ENCODE measurements around the gene C16orf54.
A peak's percentile ranks its signal among the peaks of the same experiment; 100 is the strongest.
"Not testable (repeated sequence)": the region's sequence is repeated elsewhere in the genome, so short reads cannot be mapped to it uniquely, and the experiment has no call there.

C16orf54 gene

DNA sequence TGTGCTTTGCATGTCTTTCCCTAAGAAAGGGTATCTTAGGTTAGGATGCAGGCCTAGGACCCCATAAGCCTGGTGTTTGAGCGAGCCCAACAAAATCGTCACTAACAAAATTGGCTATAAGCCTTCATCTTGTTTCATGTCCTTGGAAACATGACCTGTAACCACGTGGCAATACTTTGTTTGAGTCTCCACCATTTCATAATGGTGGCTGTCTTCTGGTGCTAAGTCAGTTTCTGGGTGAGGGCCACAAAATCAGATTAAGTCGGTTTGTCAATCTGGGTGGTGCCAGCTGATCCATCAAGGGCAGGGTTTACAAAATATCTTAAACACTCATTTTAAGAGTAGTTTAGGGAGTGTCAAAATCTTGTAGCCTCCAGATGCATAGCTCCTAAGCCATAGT is 33.0 kb downstream of the C16orf54 start:
- Histone ChIP-seq H3K4me3 (ENCODE audit: low read depth, low read length) (no peak overlapping the region), H3K36me3 (replicated peaks) (no peaks in the 10 kb centered on the region), H3K27ac (no peak overlapping the region), H3K27me3 (replicated peaks) (no peaks in the 10 kb centered on the region)
- DNase-seq = no peak
- TF ChIP-seq CTCF (IDR thresholded peaks at IDR 0.05; ENCODE audit: low read depth, low read length, missing control alignments) = no peak
- in situ Hi-C loops (cut with HindIII; ENCODE audit: low pct_ligation_motif_present, low sequenced_read_pairs) = no loop called here

DNA sequence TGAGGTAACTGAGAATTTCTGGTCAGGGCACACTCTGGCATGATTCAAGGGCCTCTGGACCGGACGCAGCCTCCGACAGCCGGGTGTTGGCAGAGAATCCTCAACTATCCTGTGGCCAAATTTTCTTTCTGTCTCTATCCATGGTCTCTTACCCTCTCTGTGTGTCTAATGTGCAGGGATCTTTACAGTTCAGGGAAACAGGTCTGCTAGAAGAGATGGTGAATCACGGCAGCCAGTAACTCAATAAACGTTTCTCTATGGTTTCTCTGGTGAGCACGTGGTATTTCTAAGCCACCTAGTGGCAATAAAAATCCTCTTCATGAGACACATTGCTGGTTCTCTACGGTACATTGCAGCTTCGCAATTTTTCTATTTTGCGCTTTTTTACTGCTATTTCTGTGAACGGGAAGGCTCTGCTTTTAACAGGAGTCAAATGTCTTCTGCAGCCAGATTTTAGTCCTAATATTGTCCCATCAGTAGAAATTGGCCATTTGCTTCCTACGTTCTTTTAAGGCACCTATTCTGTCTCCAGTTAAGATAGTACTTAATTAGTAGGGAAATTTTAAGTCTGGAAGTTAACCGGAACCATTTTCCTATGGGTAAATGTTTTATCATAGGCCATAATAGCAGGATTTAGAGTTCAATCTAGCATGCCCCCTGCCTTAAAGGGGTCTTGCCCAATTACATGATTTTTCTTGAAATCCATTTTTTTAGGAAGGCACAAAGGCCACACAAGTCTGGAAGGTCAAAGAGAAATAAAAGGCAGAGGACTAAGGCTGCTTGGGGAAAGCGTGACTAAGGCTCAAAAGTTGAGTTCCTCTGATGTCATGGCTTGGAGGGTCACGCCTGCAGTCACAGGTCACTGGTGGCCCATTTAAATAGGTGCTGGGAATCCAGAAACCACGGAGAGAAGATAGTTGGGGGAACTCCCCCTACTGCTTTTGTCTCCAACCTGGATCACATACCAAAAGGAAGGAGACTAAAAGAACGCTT is 35.3 kb downstream of the C16orf54 start:
- Histone ChIP-seq H3K27me3 (replicated peaks) (no peaks in the 10 kb centered on the region), H3K36me3 (replicated peaks) (no peaks in the 10 kb centered on the region), H3K4me3 (ENCODE audit: low read depth, low read length) (no peak overlapping the region), H3K27ac (no peak overlapping the region)
- in situ Hi-C loops (cut with HindIII; ENCODE audit: low pct_ligation_motif_present, low sequenced_read_pairs) = no loop called here
- TF ChIP-seq CTCF (IDR thresholded peaks at IDR 0.05; ENCODE audit: low read depth, low read length, missing control alignments) = peak; percentile 71
- DNase-seq = peak; percentile 76

- H3K36me3 ChIP-seq (replicated peaks); H3K27ac ChIP-seq; H3K4me3 ChIP-seq (ENCODE audit: low read depth, low read length); in situ Hi-C loops (cut with HindIII; ENCODE audit: low pct_ligation_motif_present, low sequenced_read_pairs); DNase-seq; H3K27me3 ChIP-seq (replicated peaks): not testable (repeated sequence)
Observed at GRCh38 chr16:29709657-29710056, 36.1 kb downstream of the C16orf54 start.

DNA sequence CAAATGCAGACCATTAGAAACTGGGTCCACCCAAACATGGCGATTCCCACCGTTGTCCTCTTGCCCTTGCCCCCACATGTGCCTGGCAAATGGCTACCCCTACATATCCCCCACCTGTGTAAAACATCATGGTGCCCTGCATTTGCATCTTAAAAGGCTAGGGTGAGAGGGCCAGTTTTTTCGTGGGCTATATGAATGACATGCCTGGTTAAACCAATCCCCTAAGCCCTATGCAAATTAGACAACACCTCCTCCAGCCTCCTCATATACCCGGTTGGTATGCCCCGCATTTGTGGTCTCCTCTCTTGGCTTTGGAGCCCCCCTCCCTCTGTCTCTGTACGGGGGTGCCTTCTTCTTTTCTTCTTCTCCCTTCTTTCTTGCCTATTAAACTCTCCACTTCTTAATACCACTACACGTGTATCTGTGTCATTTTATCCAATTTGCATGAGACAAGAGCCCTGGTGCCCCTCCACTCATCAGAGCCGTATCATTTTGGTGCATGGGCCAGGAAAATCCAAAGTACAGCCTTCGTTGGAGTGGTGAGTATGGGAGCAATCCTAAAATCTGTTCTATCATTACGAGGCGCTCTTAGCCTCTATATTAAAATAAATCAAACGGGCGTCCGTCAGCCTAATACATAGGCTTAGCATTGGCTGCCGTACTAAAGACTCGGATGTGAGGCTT is 36.7 kb downstream of the C16orf54 start:
- no peak overlapping the region for H3K4me3 ChIP-seq (ENCODE audit: low read depth, low read length)
- TF ChIP-seq CTCF (IDR thresholded peaks at IDR 0.05; ENCODE audit: low read depth, low read length, missing control alignments) = no peak
- DNase-seq = no peak
- H3K27me3 ChIP-seq (replicated peaks) = no peaks in the 10 kb centered on the region
- in situ Hi-C loops (cut with HindIII; ENCODE audit: low pct_ligation_motif_present, low sequenced_read_pairs) = no loop called here
- no peaks in the 10 kb centered on the region for H3K36me3 ChIP-seq (replicated peaks)
- no peak overlapping the region for H3K27ac ChIP-seq

DNA sequence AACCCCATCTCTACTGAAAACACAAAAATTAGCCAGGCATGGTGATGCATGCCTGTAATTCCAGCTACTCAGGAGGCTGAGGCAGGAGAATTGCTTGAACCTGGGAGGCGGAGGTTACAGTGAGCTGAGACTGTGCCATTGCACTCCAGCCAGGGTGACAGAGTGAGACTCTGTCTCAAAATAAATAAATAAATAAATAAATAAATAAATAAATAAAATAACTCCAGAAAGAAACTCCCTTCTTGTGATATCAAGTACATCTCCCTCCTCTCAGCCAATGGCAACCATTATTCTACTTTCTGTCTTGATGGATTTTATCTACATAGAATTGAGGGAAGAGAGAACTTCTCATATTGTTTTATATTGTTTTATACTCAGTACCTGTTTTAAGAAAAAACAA is 38.6 kb downstream of the C16orf54 start:
- DNase-seq; H3K36me3 ChIP-seq (replicated peaks); H3K27ac ChIP-seq; H3K4me3 ChIP-seq (ENCODE audit: low read depth, low read length); H3K27me3 ChIP-seq (replicated peaks); in situ Hi-C loops (cut with HindIII; ENCODE audit: low pct_ligation_motif_present, low sequenced_read_pairs): not testable (repeated sequence)

- Histone ChIP-seq H3K27ac (no peak overlapping the region), H3K36me3 (replicated peaks) (no peaks in the 10 kb centered on the region), H3K4me3 (ENCODE audit: low read depth, low read length) (no peak overlapping the region), H3K27me3 (replicated peaks) (no peaks in the 10 kb centered on the region)
- in situ Hi-C loops (cut with HindIII; ENCODE audit: low pct_ligation_motif_present, low sequenced_read_pairs) = no loop called here
- TF ChIP-seq CTCF (IDR thresholded peaks at IDR 0.05; ENCODE audit: low read depth, low read length, missing control alignments) = no peak
- no peak for DNase-seq
Observed at GRCh38 chr16:29705030-29705429, 40.8 kb downstream of the C16orf54 start.

Data from brain microvascular endothelial cell (primary cell).